HCT116 (cell line): ENCODE results near the gene CALCOCO1. TPM values are rescaled to one million over a fixed set of nuclear protein-coding genes. Genes with fewer than 3 reads are reported as not detected.
A peak's percentile ranks its signal among the peaks of the same experiment; 100 is the strongest.

Experiments
- ATAC-seq: fragments of 200-7000 bp; cut with Tn5 transposase; 2 replicates; pipeline ENCODE4 v1.9.1; 2020; ENCODE audit warnings: mild to moderate bottlenecking, moderate library complexity
- BruUV-seq: library from RNA; stranded (reverse); fragments of 400-500 nt; replicated peaks from 2 replicates; lab custom pipeline; 2021; lab: Mats Ljungman, UMichigan
- CTCF ChIA-PET: fragments of 300-600 bp; sonication (Branson Sonifier 250); formaldehyde crosslinking; loops from one replicate; lab custom pipeline; 2021; ENCODE audit warnings: antibody characterized with exemption; lab: Charles Lee
- POLR2A ChIA-PET: fragments of 300-600, 350-600 bp; sonication (Branson Sonifier 250); formaldehyde crosslinking; loops from one replicate; lab custom pipeline; 2021; ENCODE audit warnings: antibody characterized with exemption; lab: Charles Lee
- RAD21 ChIA-PET, 2 experiments: fragments of 300-600 bp; sonication (Branson Sonifier 250); formaldehyde crosslinking; loops; one replicate each; lab custom pipeline; 2023; ENCODE audit warnings: low total read pairs in 2 of 2; ENCODE audit not compliant: uncharacterized antibody in 2 of 2, unreplicated experiment in 2 of 2, low non-redundant PET in 1 of 2; lab: Charles Lee
- DNase-seq: peaks from one replicate; pipeline ENCODE4 v3.0.0-alpha.2; 2010; ENCODE audit warnings: low read depth, low spot score
- H2AFZ ChIP-seq: fragments of 200-600 bp; shearing (Covaris generic), sonication (generic); 2 replicates; pipeline ENCODE4 v1.6.1; 2017; ENCODE audit warnings: low read depth, mixed run types, mixed read lengths, antibody characterized with exemption, low read length; ENCODE audit not compliant: poor library complexity, severe bottlenecking
- H3K27ac ChIP-seq: 2 replicates; pipeline ENCODE4 v1.5.1; 2012; ENCODE audit warnings: low read depth, low read length
- H3K27me3 ChIP-seq: fragments of 200-600 bp; sonication (generic); 2 replicates; pipeline ENCODE4 v1.6.1; 2016; ENCODE audit warnings: mixed run types, low read length, mixed read lengths; ENCODE audit not compliant: insufficient read depth
- H3K36me3 ChIP-seq, 2 experiments: fragments of 200-500 bp in 1 of 2; fragments of 200-600 bp in 1 of 2; sonication (Bioruptor generic) in 1 of 2; sonication (generic) in 1 of 2; 2 replicates each; pipeline versions ENCODE4 v1.5.1 to v1.6.1; 2014 to 2016; ENCODE audit warnings: low read length in 2 of 2, inconsistent platforms in 1 of 2, mixed read lengths in 1 of 2, mixed run types in 1 of 2; ENCODE audit not compliant: insufficient read depth in 2 of 2, control insufficient read depth in 1 of 2
- H3K4me1 ChIP-seq, 2 experiments: fragments of 200-600 bp in 1 of 2; sonication (generic) in 1 of 2; 2 replicates each; pipeline versions ENCODE4 v1.5.1 to v1.6.1; 2012 to 2017; ENCODE audit warnings: low read length in 2 of 2, inconsistent platforms in 1 of 2, mild to moderate bottlenecking in 1 of 2, mixed read lengths in 1 of 2, mixed run types in 1 of 2, moderate library complexity in 1 of 2; ENCODE audit not compliant: insufficient read depth in 2 of 2, control insufficient read depth in 1 of 2
- H3K4me2 ChIP-seq: fragments of 200-600 bp; sonication (generic); 2 replicates; pipeline ENCODE4 v1.6.1; 2017; ENCODE audit warnings: mixed run types, low read length, mixed read lengths
- H3K4me3 ChIP-seq, 2 experiments: fragments of 200-600 bp in 1 of 2; sonication (generic) in 1 of 2; replicated peaks in 1 of 2; 2 replicates each; pipeline ENCODE4 v1.5.1; 2011 to 2016; ENCODE audit warnings: low read length in 2 of 2, control low read depth in 1 of 2, low read depth in 1 of 2, mild to moderate bottlenecking in 1 of 2, mixed read lengths in 1 of 2, mixed run types in 1 of 2
- H3K79me2 ChIP-seq: fragments of 200-600 bp; sonication (generic); 2 replicates; pipeline ENCODE4 v1.6.1; 2017; ENCODE audit warnings: mild to moderate bottlenecking, mixed run types, low read length, moderate library complexity, mixed read lengths; ENCODE audit not compliant: insufficient read depth
- H3K9ac ChIP-seq: fragments of 200-600 bp; sonication (generic); 2 replicates; pipeline ENCODE4 v1.6.1; 2016; ENCODE audit warnings: low read length, mixed read lengths
- H3K9me2 ChIP-seq: fragments of 200-600 bp; sonication (generic), shearing (Covaris generic); 2 replicates; pipeline ENCODE4 v1.6.1; 2017; ENCODE audit warnings: mixed run types, mild to moderate bottlenecking, moderate library complexity; ENCODE audit not compliant: insufficient read depth
- H3K9me3 ChIP-seq, 2 experiments: fragments of 200-500 bp in 1 of 2; fragments of 200-600 bp in 1 of 2; sonication (Bioruptor generic) in 1 of 2; sonication (generic) in 1 of 2; 2 replicates each; pipeline ENCODE4 v1.6.1; 2014 to 2017; ENCODE audit warnings: low read length in 2 of 2, mixed read lengths in 2 of 2, inconsistent platforms in 1 of 2, low read depth in 1 of 2, mild to moderate bottlenecking in 1 of 2, mixed run types in 1 of 2, moderate library complexity in 1 of 2; ENCODE audit not compliant: control insufficient read depth in 1 of 2, insufficient read depth in 1 of 2
- H4K20me1 ChIP-seq: fragments of 200-600 bp; sonication (generic), shearing (Covaris generic); 2 replicates; pipeline ENCODE4 v1.6.1; 2017; ENCODE audit warnings: mixed run types, mild to moderate bottlenecking, moderate library complexity; ENCODE audit not compliant: insufficient read depth
- TCF7L2 ChIP-seq: IDR thresholded peaks from 2 replicates; pipeline ENCODE4 v1.7.0; 2011; ENCODE audit warnings: borderline replicate concordance, inconsistent platforms; ENCODE audit not compliant: insufficient read depth, insufficient read length; ENCODE audit errors: extremely low read depth
- YY1 ChIP-seq: IDR thresholded peaks from 2 replicates; pipeline ENCODE4 v1.6.1; 2011; ENCODE audit warnings: low read length, low read depth, moderate library complexity, mild to moderate bottlenecking; ENCODE audit not compliant: insufficient replicate concordance; ENCODE audit errors: extremely low read depth
- ZBTB33 ChIP-seq: IDR thresholded peaks from 2 replicates; pipeline ENCODE4 v1.6.1; 2011; ENCODE audit warnings: mild to moderate bottlenecking, low read length, moderate library complexity; ENCODE audit not compliant: insufficient replicate concordance; ENCODE audit errors: extremely low read depth
- intact Hi-C: fragments of 100-400 bp; cut with micrococcal nuclease; formaldehyde crosslinking; loops from 2 replicates; pipeline ENCODE4 v1.10.0; 2022
- total RNA-seq: library from RNA; stranded (reverse); gene quantifications from one replicate; pipeline ENCODE4 v1.2.1, GENCODE V29; 2021; ENCODE audit not compliant: unreplicated experiment
- TF ChIP-seq, protein P1 (sequence below): IDR thresholded peaks from 2 replicates; pipeline ENCODE4 v1.6.1; 2012; ENCODE audit warnings: low read depth

Gene CALCOCO1
- total RNA-seq, 1 experiment from 2014 or later = 42.6 TPM

- Histone ChIP-seq H3K27ac (no peak overlapping the region), H3K4me2 (peak overlapping the region; percentile 86), H3K9me2 (no peaks in the 10 kb centered on the region), H3K9ac (no peak overlapping the region), H3K79me2 (no peaks in the 10 kb centered on the region), H2AFZ (no peak overlapping the region), H3K4me3 (peak overlapping the region; percentile 70 to 86), H3K4me1 (peaks cover 10 to 25% of the 10 kb centered on the region in 2 experiments), H3K27me3 (no peaks in the 10 kb centered on the region), H3K9me3 (no peaks in the 10 kb centered on the region), H4K20me1 (no peaks in the 10 kb centered on the region), H3K36me3 (no peaks in the 10 kb centered on the region)
- ChIA-PET CTCF (interaction anchor here (1.1 to 1.2 kb wide), 2 partner anchors 18 to 21 kb away, joined by 3 to 4 read pairs; no protein-coding TSS in a partner anchor), POLR2A (no interaction called here), RAD21 (no interaction called here)
- no peak for DNase-seq
- BruUV-seq = no TSS peak
- no peak for ATAC-seq
- intact Hi-C loops = no loop called here
- TF ChIP-seq, protein P1, sequence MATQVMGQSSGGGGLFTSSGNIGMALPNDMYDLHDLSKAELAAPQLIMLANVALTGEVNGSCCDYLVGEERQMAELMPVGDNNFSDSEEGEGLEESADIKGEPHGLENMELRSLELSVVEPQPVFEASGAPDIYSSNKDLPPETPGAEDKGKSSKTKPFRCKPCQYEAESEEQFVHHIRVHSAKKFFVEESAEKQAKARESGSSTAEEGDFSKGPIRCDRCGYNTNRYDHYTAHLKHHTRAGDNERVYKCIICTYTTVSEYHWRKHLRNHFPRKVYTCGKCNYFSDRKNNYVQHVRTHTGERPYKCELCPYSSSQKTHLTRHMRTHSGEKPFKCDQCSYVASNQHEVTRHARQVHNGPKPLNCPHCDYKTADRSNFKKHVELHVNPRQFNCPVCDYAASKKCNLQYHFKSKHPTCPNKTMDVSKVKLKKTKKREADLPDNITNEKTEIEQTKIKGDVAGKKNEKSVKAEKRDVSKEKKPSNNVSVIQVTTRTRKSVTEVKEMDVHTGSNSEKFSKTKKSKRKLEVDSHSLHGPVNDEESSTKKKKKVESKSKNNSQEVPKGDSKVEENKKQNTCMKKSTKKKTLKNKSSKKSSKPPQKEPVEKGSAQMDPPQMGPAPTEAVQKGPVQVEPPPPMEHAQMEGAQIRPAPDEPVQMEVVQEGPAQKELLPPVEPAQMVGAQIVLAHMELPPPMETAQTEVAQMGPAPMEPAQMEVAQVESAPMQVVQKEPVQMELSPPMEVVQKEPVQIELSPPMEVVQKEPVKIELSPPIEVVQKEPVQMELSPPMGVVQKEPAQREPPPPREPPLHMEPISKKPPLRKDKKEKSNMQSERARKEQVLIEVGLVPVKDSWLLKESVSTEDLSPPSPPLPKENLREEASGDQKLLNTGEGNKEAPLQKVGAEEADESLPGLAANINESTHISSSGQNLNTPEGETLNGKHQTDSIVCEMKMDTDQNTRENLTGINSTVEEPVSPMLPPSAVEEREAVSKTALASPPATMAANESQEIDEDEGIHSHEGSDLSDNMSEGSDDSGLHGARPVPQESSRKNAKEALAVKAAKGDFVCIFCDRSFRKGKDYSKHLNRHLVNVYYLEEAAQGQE = no peak
- peak; percentile 9 for TF ChIP-seq TCF7L2
- TF ChIP-seq YY1 = no peak
- no peak for TF ChIP-seq ZBTB33
Observed at GRCh38 chr12:53725824-53726223, 1.4 kb downstream of the CALCOCO1 start.
